ENCODE measurements around the gene MYCL.

MYCL gene, protein sequence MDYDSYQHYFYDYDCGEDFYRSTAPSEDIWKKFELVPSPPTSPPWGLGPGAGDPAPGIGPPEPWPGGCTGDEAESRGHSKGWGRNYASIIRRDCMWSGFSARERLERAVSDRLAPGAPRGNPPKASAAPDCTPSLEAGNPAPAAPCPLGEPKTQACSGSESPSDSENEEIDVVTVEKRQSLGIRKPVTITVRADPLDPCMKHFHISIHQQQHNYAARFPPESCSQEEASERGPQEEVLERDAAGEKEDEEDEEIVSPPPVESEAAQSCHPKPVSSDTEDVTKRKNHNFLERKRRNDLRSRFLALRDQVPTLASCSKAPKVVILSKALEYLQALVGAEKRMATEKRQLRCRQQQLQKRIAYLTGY

DNA sequence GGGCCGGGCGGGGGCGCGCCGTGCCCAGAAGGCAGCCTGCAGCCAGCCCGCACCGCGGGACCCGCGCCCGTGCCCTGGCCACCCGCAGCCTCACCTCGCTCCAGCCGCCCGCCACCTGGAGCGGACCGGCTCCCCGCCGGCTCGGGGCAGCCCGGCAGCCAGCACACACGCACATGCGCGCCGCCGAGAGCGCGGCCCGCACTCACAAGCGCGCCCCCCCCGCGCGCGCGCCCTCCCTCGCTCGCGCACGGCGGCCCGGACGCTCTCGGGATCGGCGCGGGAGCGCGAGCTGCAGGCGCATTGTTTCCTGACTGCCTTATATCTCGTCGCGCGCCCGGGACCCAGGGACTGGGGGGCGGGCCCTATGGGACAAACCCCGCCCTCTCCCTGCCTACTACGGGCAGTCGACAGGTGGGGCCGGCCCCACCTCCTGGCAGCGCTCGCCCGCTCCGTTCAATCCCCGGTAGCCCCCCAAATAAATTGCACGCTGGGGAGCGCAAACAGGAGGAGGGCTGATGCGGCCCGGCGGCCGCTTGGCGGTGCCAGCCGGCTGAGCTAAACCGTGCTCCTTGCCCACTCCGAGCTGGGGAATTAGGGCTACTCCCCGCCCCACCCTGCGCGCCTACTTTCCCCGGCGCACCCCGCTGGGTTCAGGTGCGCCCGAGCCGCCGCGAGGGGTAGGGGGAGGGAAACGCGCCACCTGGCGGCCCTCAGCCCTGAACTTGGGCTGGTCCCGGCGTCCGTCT is at the start of gene MYCL:
Gene MYCL (minus strand): TSS at position 204 of the 746 bp plus-strand sequence. CDS start 483 bp downstream, outside the sequence.
- Histone ChIP-seq H3K27me3 (ENCODE audit: control insufficient read depth, insufficient read depth, low read length) (peaks cover 12% of the 10 kb centered on the region), H3K9ac (ENCODE audit: low read length) (peak within 1 kb of the TSS; percentile 56), H3K36me3 (ENCODE audit: control insufficient read depth, insufficient read depth, low read length) (peaks cover 3% of the 10 kb centered on the region), H3K27ac (ENCODE audit: low read depth, low read length) (no peak within 1 kb of the TSS), H3K4me1 (ENCODE audit: control insufficient read depth, insufficient read depth, low read length) (no peaks in the 10 kb centered on the region), H3K4me3 (ENCODE audit: low read length) (peak within 1 kb of the TSS; percentile 72)

DNA sequence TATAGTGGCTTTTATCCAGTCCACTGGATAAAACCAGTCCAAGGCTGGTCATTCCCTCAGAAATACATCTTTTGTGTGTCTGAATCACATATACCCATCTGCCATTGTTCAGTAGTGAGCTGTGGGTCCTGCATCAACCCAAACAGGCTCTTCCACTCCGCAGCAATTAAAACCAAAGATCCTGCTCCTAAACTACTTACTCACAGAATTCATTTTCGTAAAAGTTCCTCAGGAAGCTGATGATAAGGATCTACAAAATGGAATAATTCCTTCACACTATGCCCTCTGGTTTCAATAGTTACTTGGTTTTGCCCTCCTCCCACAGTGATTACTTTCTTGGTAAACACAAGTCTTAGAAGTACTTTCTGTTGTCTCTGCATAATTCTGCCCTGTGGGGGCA is 48.2 kb upstream of the MYCL start:
- no peak overlapping the region for H3K9ac ChIP-seq (ENCODE audit: low read length)
- no peaks in the 10 kb centered on the region for H3K36me3 ChIP-seq (ENCODE audit: control insufficient read depth, insufficient read depth, low read length)
- peaks cover 3% of the 10 kb centered on the region for H3K4me1 ChIP-seq (ENCODE audit: control insufficient read depth, insufficient read depth, low read length)
- H3K4me3 ChIP-seq (ENCODE audit: low read length): no peak overlapping the region
- no peaks in the 10 kb centered on the region for H3K27me3 ChIP-seq (ENCODE audit: control insufficient read depth, insufficient read depth, low read length)
- H3K27ac ChIP-seq (ENCODE audit: low read depth, low read length): no peak overlapping the region

DNA sequence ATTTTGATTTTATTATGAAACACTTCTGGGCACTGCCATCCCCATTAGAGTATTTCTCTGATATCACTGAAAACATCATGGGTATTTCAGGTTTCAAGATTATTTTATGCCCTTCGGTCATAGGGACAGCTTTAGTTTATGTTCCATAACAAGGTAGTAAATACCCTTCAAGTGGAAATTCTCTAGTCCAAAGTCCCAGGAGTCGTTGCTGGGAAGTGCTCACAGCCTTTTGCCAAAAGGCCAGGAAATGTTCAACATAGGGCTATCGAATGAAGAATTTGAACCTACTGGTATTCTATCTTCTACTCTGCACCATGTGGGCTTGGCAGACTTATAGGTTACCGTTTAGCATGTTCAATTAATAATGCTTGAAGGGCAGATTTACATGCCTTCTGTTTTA is 45.5 kb upstream of the MYCL start:
- Histone ChIP-seq H3K4me3 (ENCODE audit: low read length) (no peak overlapping the region), H3K27ac (ENCODE audit: low read depth, low read length) (no peak overlapping the region), H3K36me3 (ENCODE audit: control insufficient read depth, insufficient read depth, low read length) (no peaks in the 10 kb centered on the region), H3K4me1 (ENCODE audit: control insufficient read depth, insufficient read depth, low read length) (no peaks in the 10 kb centered on the region), H3K9ac (ENCODE audit: low read length) (no peak overlapping the region), H3K27me3 (ENCODE audit: control insufficient read depth, insufficient read depth, low read length) (no peaks in the 10 kb centered on the region)

DNA sequence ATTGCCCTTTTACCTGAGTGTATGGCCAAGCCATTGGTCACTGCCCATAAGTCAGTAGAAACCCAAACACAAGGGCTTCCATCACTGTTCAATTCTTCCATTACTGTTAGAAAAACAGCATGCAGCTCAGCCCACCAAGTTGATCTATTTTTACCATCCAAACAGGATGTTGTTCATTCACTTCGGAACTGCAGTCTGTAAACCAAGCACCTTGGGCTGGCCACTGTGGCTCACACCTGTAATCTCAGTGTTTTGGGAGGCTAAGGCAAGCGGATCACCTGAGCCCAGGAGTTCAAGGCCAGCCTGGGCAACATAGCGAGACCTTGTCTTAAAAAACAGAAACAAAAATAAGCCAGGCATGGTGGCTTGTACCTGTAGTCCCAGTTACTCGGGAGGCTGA is 44.5 kb upstream of the MYCL start:
- H3K27ac ChIP-seq (ENCODE audit: low read depth, low read length): no peak overlapping the region
- no peaks in the 10 kb centered on the region for H3K36me3 ChIP-seq (ENCODE audit: control insufficient read depth, insufficient read depth, low read length)

DNA sequence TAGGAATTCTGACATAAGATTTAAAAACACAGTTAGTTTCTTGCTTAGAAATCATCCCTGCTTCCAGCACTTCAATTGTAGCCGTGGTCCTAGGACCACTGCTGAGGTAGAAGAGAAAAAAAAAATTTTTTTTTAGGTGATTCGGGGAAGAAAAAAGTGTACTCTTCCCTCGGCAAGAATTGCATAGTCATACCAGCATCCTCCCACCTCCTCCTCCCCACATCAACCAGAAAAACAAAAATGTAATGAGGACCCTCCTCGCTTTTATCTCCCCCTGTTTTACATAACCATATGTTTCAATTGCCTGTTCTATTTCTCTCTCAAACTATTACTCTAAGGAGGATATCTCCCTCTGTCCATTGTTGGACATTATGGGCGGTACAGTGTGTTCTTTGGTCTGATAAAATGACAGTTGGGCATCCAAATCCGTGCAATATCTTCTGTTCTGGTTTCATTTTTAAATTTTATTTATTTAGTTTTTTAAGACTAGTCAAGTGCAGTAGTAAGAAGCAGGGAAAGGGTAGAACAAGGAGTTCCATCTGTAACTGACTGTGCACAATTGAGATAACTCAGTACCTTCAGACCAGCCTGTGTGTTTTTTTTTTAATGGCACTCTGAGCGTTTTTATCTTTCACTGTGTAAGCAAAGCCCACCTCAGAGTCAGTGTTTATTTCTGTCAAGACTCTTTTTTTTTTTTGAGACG is 42.8 kb upstream of the MYCL start:
- H3K4me3 ChIP-seq (ENCODE audit: low read length): no peak overlapping the region
- H3K4me1 ChIP-seq (ENCODE audit: control insufficient read depth, insufficient read depth, low read length): no peaks in the 10 kb centered on the region
- H3K9ac ChIP-seq (ENCODE audit: low read length): no peak overlapping the region
- H3K27me3 ChIP-seq (ENCODE audit: control insufficient read depth, insufficient read depth, low read length): no peaks in the 10 kb centered on the region
- no peak overlapping the region for H3K27ac ChIP-seq (ENCODE audit: low read depth, low read length)
- no peaks in the 10 kb centered on the region for H3K36me3 ChIP-seq (ENCODE audit: control insufficient read depth, insufficient read depth, low read length)

More for the DNA sequence above, 44.5 kb upstream of the MYCL start:
- no peak overlapping the region for H3K4me3 ChIP-seq (ENCODE audit: low read length)
- H3K27me3 ChIP-seq (ENCODE audit: control insufficient read depth, insufficient read depth, low read length): no peaks in the 10 kb centered on the region
- H3K4me1 ChIP-seq (ENCODE audit: control insufficient read depth, insufficient read depth, low read length): no peaks in the 10 kb centered on the region
- H3K9ac ChIP-seq (ENCODE audit: low read length): no peak overlapping the region

DNA sequence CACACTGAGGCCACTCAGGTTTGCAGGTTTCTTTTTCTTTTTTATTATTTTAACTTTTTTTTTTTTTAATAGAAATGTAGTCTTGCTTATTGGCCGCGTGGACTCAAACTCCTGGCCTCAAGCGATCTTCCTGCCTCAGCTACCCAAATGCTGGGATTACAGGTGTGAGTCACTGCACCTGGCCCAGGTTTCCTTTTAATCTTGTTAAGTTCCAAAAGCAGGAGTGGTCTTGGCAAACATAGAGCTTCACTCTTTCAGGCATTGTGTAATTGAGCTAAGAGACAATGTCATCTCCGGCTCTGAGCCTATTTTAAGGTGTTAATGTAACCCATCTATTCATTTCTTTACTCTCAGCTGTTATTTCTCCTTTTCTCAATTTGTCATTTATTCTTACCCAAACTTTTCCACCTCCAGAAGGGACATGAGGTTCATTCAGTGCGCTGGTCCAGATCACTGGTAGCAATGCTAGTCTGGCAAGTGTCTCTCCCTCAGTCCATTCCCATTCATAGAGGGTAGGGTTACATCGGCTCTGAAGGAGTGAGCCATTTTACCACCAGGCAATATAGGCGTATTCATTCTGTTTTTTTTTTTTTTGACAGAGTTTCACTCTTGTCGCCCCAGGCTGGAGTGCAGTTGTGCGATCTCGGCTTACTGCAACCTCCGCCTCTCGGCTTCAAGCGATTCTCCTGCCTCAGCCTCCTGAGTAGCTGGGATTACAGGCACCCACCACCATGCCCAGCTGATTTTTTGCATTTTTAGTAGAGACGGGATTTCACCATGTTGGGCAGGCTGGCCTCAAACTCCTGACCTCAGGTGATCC is 42.0 kb upstream of the MYCL start:
- H3K27ac ChIP-seq (ENCODE audit: low read depth, low read length): no peak overlapping the region
- H3K36me3 ChIP-seq (ENCODE audit: control insufficient read depth, insufficient read depth, low read length): no peaks in the 10 kb centered on the region
- no peak overlapping the region for H3K9ac ChIP-seq (ENCODE audit: low read length)
- no peaks in the 10 kb centered on the region for H3K4me1 ChIP-seq (ENCODE audit: control insufficient read depth, insufficient read depth, low read length)
- no peak overlapping the region for H3K4me3 ChIP-seq (ENCODE audit: low read length)
- no peaks in the 10 kb centered on the region for H3K27me3 ChIP-seq (ENCODE audit: control insufficient read depth, insufficient read depth, low read length)

DNA sequence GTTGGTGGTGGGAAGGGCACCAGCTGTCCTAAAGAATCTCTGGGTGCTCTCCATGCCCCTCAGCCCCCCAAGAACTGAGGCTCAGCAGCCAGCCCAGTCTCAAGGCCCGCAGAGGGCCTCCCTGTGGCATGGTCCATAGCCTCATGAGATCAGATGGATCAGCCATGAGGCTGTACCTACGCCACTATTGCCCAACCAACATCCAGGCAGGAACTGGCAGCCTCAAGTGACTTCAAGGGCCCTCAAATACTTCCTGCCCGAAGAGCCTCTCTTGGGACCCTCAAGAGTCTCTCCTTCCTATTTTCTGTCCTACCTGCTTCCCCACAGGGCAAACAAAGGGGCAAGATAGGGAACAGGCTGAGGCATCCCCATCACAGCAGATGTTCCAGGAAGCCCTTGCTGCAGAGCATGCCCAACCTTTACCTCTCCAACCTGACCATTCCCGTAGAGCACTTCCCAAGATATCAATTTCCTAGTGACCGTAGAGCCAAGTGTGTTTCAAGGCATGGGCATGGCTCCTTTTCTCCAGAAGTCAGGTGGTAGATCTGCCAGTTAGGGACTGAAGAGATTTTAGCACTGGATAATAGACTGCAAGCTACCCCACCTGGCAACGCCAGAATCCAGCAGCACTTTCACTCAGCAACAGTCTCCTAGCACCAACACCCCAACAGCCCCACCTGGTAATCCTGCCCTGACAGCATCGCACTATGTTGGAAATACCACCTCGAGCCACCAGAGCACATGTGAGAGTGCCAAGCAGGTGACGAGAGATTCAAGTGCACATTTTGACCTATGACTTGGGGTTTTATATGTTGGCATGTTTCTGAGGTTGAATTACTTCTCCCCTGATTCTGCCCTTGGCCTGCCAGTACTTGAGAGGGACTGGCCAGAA is 39.5 kb upstream of the MYCL start:
- H3K4me3 ChIP-seq (ENCODE audit: low read length): no peak overlapping the region
- no peaks in the 10 kb centered on the region for H3K36me3 ChIP-seq (ENCODE audit: control insufficient read depth, insufficient read depth, low read length)
- no peak overlapping the region for H3K9ac ChIP-seq (ENCODE audit: low read length)
- H3K4me1 ChIP-seq (ENCODE audit: control insufficient read depth, insufficient read depth, low read length): no peaks in the 10 kb centered on the region
- no peak overlapping the region for H3K27ac ChIP-seq (ENCODE audit: low read depth, low read length)
- H3K27me3 ChIP-seq (ENCODE audit: control insufficient read depth, insufficient read depth, low read length): no peaks in the 10 kb centered on the region

DNA sequence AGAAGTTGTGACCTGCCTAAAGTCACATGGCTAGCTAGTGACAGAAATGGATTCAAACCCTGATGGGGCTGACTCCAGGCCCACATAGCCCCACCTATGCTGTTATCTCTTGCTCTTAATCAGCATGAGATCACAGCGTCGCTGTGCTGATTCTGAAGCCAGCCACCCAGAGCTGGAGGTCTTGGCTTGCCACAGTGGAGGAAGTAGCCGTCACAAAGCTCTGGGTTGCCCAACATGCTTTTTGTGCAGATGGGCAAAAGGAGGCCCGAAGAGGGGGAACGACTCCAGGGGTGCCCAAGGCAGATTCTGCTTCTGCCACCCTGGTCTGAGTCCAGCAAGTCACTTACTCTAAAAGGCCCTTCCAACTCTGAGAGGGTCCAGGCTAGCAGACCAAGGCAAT is 38.5 kb upstream of the MYCL start:
- no peak overlapping the region for H3K9ac ChIP-seq (ENCODE audit: low read length)
- H3K36me3 ChIP-seq (ENCODE audit: control insufficient read depth, insufficient read depth, low read length): no peaks in the 10 kb centered on the region
- no peaks in the 10 kb centered on the region for H3K27me3 ChIP-seq (ENCODE audit: control insufficient read depth, insufficient read depth, low read length)
- H3K27ac ChIP-seq (ENCODE audit: low read depth, low read length): no peak overlapping the region
- H3K4me3 ChIP-seq (ENCODE audit: low read length): no peak overlapping the region
- H3K4me1 ChIP-seq (ENCODE audit: control insufficient read depth, insufficient read depth, low read length): no peaks in the 10 kb centered on the region

DNA sequence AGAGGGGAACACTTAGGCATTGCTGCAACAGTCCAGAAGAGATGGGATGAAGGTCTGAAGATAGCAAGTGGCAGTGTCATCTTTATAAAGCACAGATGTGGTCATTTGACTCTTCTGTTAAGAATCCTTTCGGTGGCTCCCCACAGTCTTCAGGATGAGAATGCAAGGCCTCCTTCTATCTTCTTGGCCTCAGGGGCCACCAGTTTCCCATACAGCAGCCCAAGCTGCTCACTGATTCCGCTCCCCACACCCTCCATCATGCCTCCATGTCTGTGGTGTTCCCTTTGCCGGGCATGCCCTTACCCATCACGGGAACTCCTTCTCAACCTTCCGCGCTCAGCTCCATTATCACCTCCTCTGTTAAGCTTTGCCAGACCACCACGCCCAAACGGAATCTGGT is 37.1 kb upstream of the MYCL start:
- no peak overlapping the region for H3K27ac ChIP-seq (ENCODE audit: low read depth, low read length)
- H3K4me1 ChIP-seq (ENCODE audit: control insufficient read depth, insufficient read depth, low read length): no peaks in the 10 kb centered on the region
- no peaks in the 10 kb centered on the region for H3K27me3 ChIP-seq (ENCODE audit: control insufficient read depth, insufficient read depth, low read length)
- H3K4me3 ChIP-seq (ENCODE audit: low read length): no peak overlapping the region
- no peaks in the 10 kb centered on the region for H3K36me3 ChIP-seq (ENCODE audit: control insufficient read depth, insufficient read depth, low read length)
- H3K9ac ChIP-seq (ENCODE audit: low read length): no peak overlapping the region

DNA sequence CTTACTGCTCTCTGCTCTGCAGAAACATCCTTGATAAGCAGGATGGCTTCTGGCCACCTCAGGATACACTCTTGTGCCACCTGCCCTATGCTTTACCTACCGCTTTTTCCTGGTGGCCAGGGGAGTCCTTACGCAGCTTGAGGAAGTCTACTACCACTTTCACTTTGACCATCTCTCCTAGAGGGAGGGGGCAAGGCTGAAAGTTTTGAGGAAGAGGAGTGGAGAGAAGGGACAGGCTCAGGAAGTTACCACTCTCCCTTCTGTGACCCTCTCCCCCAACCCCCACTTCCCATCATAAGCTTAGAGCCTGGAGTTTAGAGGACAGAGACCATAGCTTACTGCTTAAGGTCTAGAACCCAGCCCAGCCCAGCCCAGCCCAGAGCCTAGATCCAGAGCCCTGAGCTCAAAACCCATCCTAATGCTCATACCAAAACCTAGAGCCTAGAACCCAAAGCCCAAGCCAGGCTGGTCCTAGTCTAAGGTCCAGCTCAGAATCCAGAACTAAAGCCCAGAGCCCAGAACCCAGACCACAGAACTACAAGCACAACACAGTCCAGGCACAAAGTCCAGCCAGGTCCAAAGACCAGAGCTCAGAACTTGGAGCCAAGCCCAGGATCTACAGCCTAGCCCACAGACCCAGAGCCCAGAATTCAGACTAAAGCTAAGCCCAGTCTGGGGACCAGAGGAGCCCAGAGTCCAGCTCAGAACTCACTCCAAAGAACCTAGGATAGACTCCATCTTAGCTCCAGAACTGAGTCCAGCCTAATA is 35.2 kb upstream of the MYCL start:
- H3K9ac ChIP-seq (ENCODE audit: low read length): no peak overlapping the region
- H3K4me3 ChIP-seq (ENCODE audit: low read length): no peak overlapping the region
- H3K27ac ChIP-seq (ENCODE audit: low read depth, low read length): no peak overlapping the region
- no peaks in the 10 kb centered on the region for H3K4me1 ChIP-seq (ENCODE audit: control insufficient read depth, insufficient read depth, low read length)
- H3K36me3 ChIP-seq (ENCODE audit: control insufficient read depth, insufficient read depth, low read length): no peaks in the 10 kb centered on the region
- H3K27me3 ChIP-seq (ENCODE audit: control insufficient read depth, insufficient read depth, low read length): no peaks in the 10 kb centered on the region
